Measurements from ENCODE around the gene DEUP1.

Gene DEUP1

DNA sequence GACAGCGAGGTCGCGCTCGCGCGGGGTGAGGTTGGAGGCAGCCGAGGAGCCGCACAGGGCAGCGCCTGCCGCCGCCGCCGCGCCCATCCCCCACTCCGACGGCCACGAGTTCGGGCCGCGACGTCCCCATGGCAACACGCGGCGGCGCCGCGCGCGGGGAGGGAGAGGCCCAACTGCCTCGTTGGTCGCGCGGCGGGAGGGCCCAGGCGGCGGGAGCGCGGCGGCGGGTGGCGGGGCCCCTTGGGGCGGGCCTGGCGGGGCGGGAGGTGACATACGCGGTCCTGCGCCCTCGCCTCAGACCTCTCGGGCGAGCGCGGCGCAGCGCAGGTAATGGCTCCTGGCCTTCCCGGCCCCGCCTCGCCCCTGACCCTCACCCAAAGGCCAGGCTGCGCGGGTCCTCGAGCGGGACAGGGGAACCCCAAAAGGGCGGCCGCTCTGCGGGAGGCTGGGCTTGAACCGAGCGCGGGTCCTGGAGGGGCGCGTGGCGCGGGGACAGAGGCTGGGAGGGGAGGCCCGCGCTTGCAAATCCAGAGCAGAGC lies at the start of gene DEUP1:
Gene DEUP1, plus strand, starts transcription at position 297 of the 539 bp plus-strand sequence. CDS start 1,518 bp downstream, outside the sequence.
- Histone ChIP-seq H3K4me3 (ENCODE audit: low read length) (no peak within 1 kb of the TSS), H3K4me1 (ENCODE audit: low read length) (no peaks in the 10 kb centered on the region)

GRCh38 chr11:93285430-93285829 lies 45.1 kb upstream of the DEUP1 start:
- Histone ChIP-seq H3K27me3 (ENCODE audit: low read depth, low read length) (no peaks in the 10 kb centered on the region), H3K27ac (ENCODE audit: low read length) (no peak overlapping the region), H3K4me1 (ENCODE audit: low read length) (peaks cover 32% of the 10 kb centered on the region), H3K79me2 (ENCODE audit: low read length) (no peaks in the 10 kb centered on the region), H3K4me3 (ENCODE audit: low read length) (no peak overlapping the region), H3K4me2 (ENCODE audit: low read length) (no peak overlapping the region), H2AFZ (ENCODE audit: low read depth, low read length) (no peak overlapping the region), H3K9ac (ENCODE audit: low read length) (no peak overlapping the region), H4K20me1 (ENCODE audit: insufficient read depth, low read length) (no peaks in the 10 kb centered on the region), H3K9me3 (ENCODE audit: insufficient read depth, low read length) (peaks cover 23% of the 10 kb centered on the region; the same call in 1 of the 2 replicates), H3K36me3 (replicated peaks; ENCODE audit: low read depth, low read length) (peaks cover 23% of the 10 kb centered on the region)
- TF ChIP-seq EZH2phosphoT487 (IDR thresholded peaks at IDR 0.05; ENCODE audit: low read depth), result no peak
- TF ChIP-seq CTCF (IDR thresholded peaks at IDR 0.05; ENCODE audit: low read depth, low read length), result no peak

More for the DNA sequence above, at the start of gene DEUP1:
- TF ChIP-seq CTCF (IDR thresholded peaks at IDR 0.05; ENCODE audit: low read depth, low read length) (no peak), EZH2phosphoT487 (IDR thresholded peaks at IDR 0.05; ENCODE audit: low read depth) (no peak)
- H4K20me1 ChIP-seq (ENCODE audit: insufficient read depth, low read length), result no peaks in the 10 kb centered on the region
- no peaks in the 10 kb centered on the region for H3K36me3 ChIP-seq (replicated peaks; ENCODE audit: low read depth, low read length)
- H3K79me2 ChIP-seq (ENCODE audit: low read length), result no peaks in the 10 kb centered on the region
- H3K4me2 ChIP-seq (ENCODE audit: low read length), result no peak within 1 kb of the TSS
- no peak within 1 kb of the TSS for H3K9ac ChIP-seq (ENCODE audit: low read length)
- no peak within 1 kb of the TSS for H3K27ac ChIP-seq (ENCODE audit: low read length)
- no peaks in the 10 kb centered on the region for H3K9me3 ChIP-seq (ENCODE audit: insufficient read depth, low read length)
- no peak within 1 kb of the TSS for H2AFZ ChIP-seq (ENCODE audit: low read depth, low read length)
- H3K27me3 ChIP-seq (ENCODE audit: low read depth, low read length), result no peaks in the 10 kb centered on the region

GRCh38 chr11:93287434-93287833 lies 43.1 kb upstream of the DEUP1 start:
- Histone ChIP-seq H3K36me3 (replicated peaks; ENCODE audit: low read depth, low read length) (peaks cover 28% of the 10 kb centered on the region), H3K4me3 (ENCODE audit: low read length) (peak overlapping the region; percentile 50; the same call in 1 of the 2 replicates), H3K27ac (ENCODE audit: low read length) (peak overlapping the region; percentile 95), H3K9me3 (ENCODE audit: insufficient read depth, low read length) (peaks cover 24% of the 10 kb centered on the region; the same call in 1 of the 2 replicates), H2AFZ (ENCODE audit: low read depth, low read length) (no peak overlapping the region), H3K9ac (ENCODE audit: low read length) (no peak overlapping the region), H3K79me2 (ENCODE audit: low read length) (no peaks in the 10 kb centered on the region), H3K4me1 (ENCODE audit: low read length) (peaks cover 31% of the 10 kb centered on the region), H3K27me3 (ENCODE audit: low read depth, low read length) (no peaks in the 10 kb centered on the region), H3K4me2 (ENCODE audit: low read length) (peak overlapping the region; percentile 70), H4K20me1 (ENCODE audit: insufficient read depth, low read length) (no peaks in the 10 kb centered on the region)
- no peak for TF ChIP-seq EZH2phosphoT487 (IDR thresholded peaks at IDR 0.05; ENCODE audit: low read depth)
- TF ChIP-seq CTCF (IDR thresholded peaks at IDR 0.05; ENCODE audit: low read depth, low read length), result no peak

- no peak overlapping the region for H2AFZ ChIP-seq (ENCODE audit: low read depth, low read length)
- peaks cover 31% of the 10 kb centered on the region for H3K4me1 ChIP-seq (ENCODE audit: low read length)
- peak overlapping the region; percentile 95 for H3K27ac ChIP-seq (ENCODE audit: low read length)
- H3K79me2 ChIP-seq (ENCODE audit: low read length), result no peaks in the 10 kb centered on the region
- peak overlapping the region; percentile 70 for H3K4me2 ChIP-seq (ENCODE audit: low read length)
- TF ChIP-seq EZH2phosphoT487 (IDR thresholded peaks at IDR 0.05; ENCODE audit: low read depth) (no peak), CTCF (IDR thresholded peaks at IDR 0.05; ENCODE audit: low read depth, low read length) (no peak)
- no peaks in the 10 kb centered on the region for H4K20me1 ChIP-seq (ENCODE audit: insufficient read depth, low read length)
- peak overlapping the region; percentile 41 for H3K9ac ChIP-seq (ENCODE audit: low read length)
- peak overlapping the region; percentile 50 for H3K4me3 ChIP-seq (ENCODE audit: low read length)
- H3K27me3 ChIP-seq (ENCODE audit: low read depth, low read length), result no peaks in the 10 kb centered on the region
- peaks cover 28% of the 10 kb centered on the region for H3K36me3 ChIP-seq (replicated peaks; ENCODE audit: low read depth, low read length)
- H3K9me3 ChIP-seq (ENCODE audit: insufficient read depth, low read length), result peaks cover 24% of the 10 kb centered on the region; the same call in 1 of the 2 replicates
Observed at GRCh38 chr11:93288079-93288478, 42.5 kb upstream of the DEUP1 start.

All from OCI-LY3 (cell line).